Smooth muscle cell of the pulmonary artery (primary cell): ENCODE data around the gene KLHDC8B. TPM values are rescaled to one million over a fixed set of nuclear protein-coding genes. Genes with fewer than 3 reads are reported as not detected.

Experiments
- total RNA-seq: library from RNA; depleted of rRNA; stranded (reverse); fragments of >200 nt; gene quantifications from 2 replicates; pipeline ENCODE4 v1.2.3, GENCODE V29; 2014

Gene KLHDC8B
- 26.8 and 31.7 TPM in 2 replicates for total RNA-seq

GRCh38 chr3:49171119-49171774, at the start of gene KLHDC8B:
Gene KLHDC8B (plus strand): TSS chr3:49171598. CDS start chr3:49172770, 1,172 bp downstream.

GRCh38 chr3:49132437-49133225, 38.8 kb upstream of the KLHDC8B start, which contains the start of gene LAMB2:
Gene LAMB2 (minus strand): TSS chr3:49133050. CDS start chr3:49132867, 183 bp downstream.

GRCh38 chr3:49165771-49166751, 5.3 kb upstream of the KLHDC8B start, which contains the start of gene CCDC71:
Gene CCDC71 (minus strand): TSS chr3:49166331. CDS start chr3:49164208, 2,123 bp downstream.

Other genes starting within 250 kb of the KLHDC8B start
- gene P4HTM, start 181.4 kb upstream of the KLHDC8B start, total RNA-seq, result 55.4 and 56.2 TPM in 2 replicates
- 86.2 and 121 TPM in 2 replicates for gene WDR6, start 164.2 kb upstream of the KLHDC8B start, total RNA-seq
- gene DALRD3, start 153.0 kb upstream of the KLHDC8B start, total RNA-seq, result 46.7 and 47.7 TPM in 2 replicates
- gene NDUFAF3, start 149.5 kb upstream of the KLHDC8B start, total RNA-seq, result 86.3 and 95.6 TPM in 2 replicates
- 262 and 284 TPM in 2 replicates for gene IMPDH2, start 142.2 kb upstream of the KLHDC8B start, total RNA-seq
- gene QRICH1, start 77.5 kb upstream of the KLHDC8B start, total RNA-seq, result 47.9 and 58.1 TPM in 2 replicates
- gene QARS1, start 66.8 kb upstream of the KLHDC8B start, total RNA-seq, result 224 and 239 TPM in 2 replicates
- gene USP19, start 50.8 kb upstream of the KLHDC8B start, total RNA-seq, result 57.9 and 59.6 TPM in 2 replicates
- 2,135 and 2,279 TPM in 2 replicates for gene LAMB2, start 38.5 kb upstream of the KLHDC8B start, total RNA-seq
- 14.1 and 18.4 TPM in 2 replicates for gene CCDC71, start 5.3 kb upstream of the KLHDC8B start, total RNA-seq
- gene C3orf62, start 105.6 kb downstream of the KLHDC8B start, total RNA-seq, result 1.4 and 2.5 TPM in 2 replicates
- 26.0 and 30.0 TPM in 2 replicates for gene USP4, start 168.5 kb downstream of the KLHDC8B start, total RNA-seq
- 122 and 194 TPM in 2 replicates for gene GPX1, start 186.8 kb downstream of the KLHDC8B start, total RNA-seq
- 516 and 573 TPM in 2 replicates for gene RHOA, start 240.4 kb downstream of the KLHDC8B start, total RNA-seq
- gene TCTA, start 240.8 kb downstream of the KLHDC8B start, total RNA-seq, result 27.7 and 34.1 TPM in 2 replicates